Measurements from ENCODE around the gene LBH. TPM values are rescaled to one million over a fixed set of nuclear protein-coding genes. Genes with fewer than 3 reads are reported as not detected.

The LBH gene
- total and polyA plus RNA-seq, 2 of the 13 experiments (the other 11 are each of a cell fraction or from before 2014, with no cell fraction given): 0.09 to 0.25 TPM

- H2AFZ ChIP-seq (ENCODE audit: low read length): no peak overlapping the region
- H3K27me3 ChIP-seq (ENCODE audit: control insufficient read depth in 1 of 2, insufficient read depth in 2 of 2, low read length in 2 of 2): peaks cover 26 to 88% of the 10 kb centered on the region in 2 experiments
- DNase-seq (ENCODE audit: low spot score): no peak
- ChIA-PET CTCF (ENCODE audit: low intra/inter-chr PET ratio, low total read pairs) (no interaction called here), POLR2A (no interaction called here)
- no peak overlapping the region for H3K4me3 ChIP-seq (replicated peaks in 1 of 3; ENCODE audit: insufficient read depth in 1 of 3, low read depth in 2 of 3, low read length in 3 of 3)
- H3K4me1 ChIP-seq (ENCODE audit: insufficient read depth, low read length): no peaks in the 10 kb centered on the region
- no peak overlapping the region for H3K27ac ChIP-seq (ENCODE audit: extremely low read length, insufficient read depth, low read length)
- BruUV-seq (replicated peaks): no TSS peak
- H3K36me3 ChIP-seq (replicated peaks in 1 of 2; ENCODE audit: control insufficient read depth in 1 of 2, insufficient read depth in 2 of 2, low read length in 2 of 2): no peaks in the 10 kb centered on the region
- in situ Hi-C loops (cut with HindIII; ENCODE audit: extremely low pct_ligation_motif_present, low pct_unique_long_range_greater_than_20kb): no loop called here
- intact Hi-C loops (cut with micrococcal nuclease; ENCODE audit: unreplicated experiment): no loop called here
- no peak overlapping the region for H3K9ac ChIP-seq (ENCODE audit: insufficient read depth, low read depth, low read length)
- H4K20me1 ChIP-seq (ENCODE audit: insufficient read depth, low read length): no peaks in the 10 kb centered on the region; the same call in 1 of the 2 replicates
- ATAC-seq: no peak
- H3K79me2 ChIP-seq (ENCODE audit: insufficient read depth, low read length): no peaks in the 10 kb centered on the region
- H3K9me3 ChIP-seq (ENCODE audit: low read length): no peaks in the 10 kb centered on the region
- WGBS (ENCODE audit: low lambda C conversion rate): 4% methylated on average over 4 of the region's 4 CpGs
- no peak overlapping the region for H3K4me2 ChIP-seq (ENCODE audit: low read depth, low read length)
- no peak for FAIRE-seq
- no peak for TF ChIP-seq POLR2A (IDR thresholded peaks at IDR 0.05; ENCODE audit: insufficient read depth in 1 of 2, low read depth in 2 of 2, low read length in 2 of 2)
- no peak for TF ChIP-seq MTF2 (CRISPR knock-in tag; IDR thresholded peaks at IDR 0.05; ENCODE audit: borderline replicate concordance)
- TF ChIP-seq GTF2F1 (IDR thresholded peaks at IDR 0.05; ENCODE audit: low read length): no peak
- TF ChIP-seq HDAC2 (CRISPR knock-in tag; IDR thresholded peaks at IDR 0.05): no peak
- no peak for TF ChIP-seq KDM5A (IDR thresholded peaks at IDR 0.05; ENCODE audit: borderline replicate concordance, low read length)
- no peak for TF ChIP-seq U2AF2 (IDR thresholded peaks at IDR 0.05; ENCODE audit: low read depth, low read length)
- TF ChIP-seq SMARCE1 (IDR thresholded peaks at IDR 0.05; ENCODE audit: borderline replicate concordance): no peak
- no peak for TF ChIP-seq ZNF639 (CRISPR knock-in tag; conservative IDR thresholded peaks at IDR 0.05)
- TF ChIP-seq NR0B2 (CRISPR knock-in tag; IDR thresholded peaks at IDR 0.05): no peak
- no peak for TF ChIP-seq RERE (CRISPR knock-in tag; IDR thresholded peaks at IDR 0.05; ENCODE audit: low read depth)
- no peak for TF ChIP-seq TCF12 (IDR thresholded peaks at IDR 0.05)
- TF ChIP-seq TCF12 (CRISPR knock-in tag; IDR thresholded peaks at IDR 0.05): no peak
- TF ChIP-seq ZNF180 (CRISPR knock-in tag; IDR thresholded peaks at IDR 0.05; ENCODE audit: borderline replicate concordance, low read depth): no peak
- TF ChIP-seq MYPOP (CRISPR knock-in tag; IDR thresholded peaks at IDR 0.05): no peak
- no peak for TF ChIP-seq FOXP1 (IDR thresholded peaks at IDR 0.05)
- TF ChIP-seq FOXP1 (CRISPR knock-in tag; IDR thresholded peaks at IDR 0.05): no peak
- no peak for TF ChIP-seq HOXA3 (CRISPR knock-in tag; IDR thresholded peaks at IDR 0.05)
- TF ChIP-seq FOXA3 (CRISPR knock-in tag; IDR thresholded peaks at IDR 0.05): no peak
- no peak for TF ChIP-seq ZNF331 (CRISPR knock-in tag; IDR thresholded peaks at IDR 0.05)
- TF ChIP-seq RFX3 (CRISPR knock-in tag; IDR thresholded peaks at IDR 0.05): no peak
Measured at GRCh38 chr2:30233271-30234009, 2.1 kb downstream of the LBH start.
